Mucosa of stomach (tissue), 1 donor: ENCODE data around the gene OR52W1.

Source experiments
- H3K27me3 ChIP-seq: one replicate; pipeline ENCODE4 v1.7.0; 2013; ENCODE audit warnings: mild to moderate bottlenecking, low read length; ENCODE audit not compliant: control insufficient read depth, insufficient read depth
- H3K36me3 ChIP-seq: one replicate; pipeline ENCODE4 v1.7.0; 2013; ENCODE audit warnings: low read length; ENCODE audit not compliant: control insufficient read depth, insufficient read depth
- H3K4me1 ChIP-seq: one replicate; pipeline ENCODE4 v1.7.0; 2013; ENCODE audit warnings: mild to moderate bottlenecking, low read length; ENCODE audit not compliant: control insufficient read depth, insufficient read depth
- H3K4me3 ChIP-seq: one replicate; pipeline ENCODE4 v1.7.0; 2013; ENCODE audit warnings: low read length
- H3K9ac ChIP-seq: one replicate; pipeline ENCODE4 v1.7.0; 2013; ENCODE audit warnings: mild to moderate bottlenecking, low read length, moderate library complexity
- H3K9me3 ChIP-seq: one replicate; pipeline ENCODE4 v1.7.0; 2013; ENCODE audit warnings: mild to moderate bottlenecking, low read length, moderate library complexity; ENCODE audit not compliant: control insufficient read depth
- donor health status: Pancreatic carcinoma.

Gene OR52W1

GRCh38 chr11:6223854-6224253 lies 24.8 kb downstream of the OR52W1 start:
- Histone ChIP-seq H3K9me3 (no peaks in the 10 kb centered on the region), H3K9ac (no peak overlapping the region), H3K36me3 (peaks cover 3% of the 10 kb centered on the region), H3K27me3 (no peaks in the 10 kb centered on the region), H3K4me3 (no peak overlapping the region), H3K4me1 (peaks cover 25% of the 10 kb centered on the region)

GRCh38 chr11:6224421-6224820 lies 25.4 kb downstream of the OR52W1 start:
- Histone ChIP-seq H3K4me1 (peaks cover 21% of the 10 kb centered on the region), H3K27me3 (no peaks in the 10 kb centered on the region), H3K4me3 (no peak overlapping the region), H3K9me3 (no peaks in the 10 kb centered on the region), H3K9ac (no peak overlapping the region), H3K36me3 (no peaks in the 10 kb centered on the region)

DNA sequence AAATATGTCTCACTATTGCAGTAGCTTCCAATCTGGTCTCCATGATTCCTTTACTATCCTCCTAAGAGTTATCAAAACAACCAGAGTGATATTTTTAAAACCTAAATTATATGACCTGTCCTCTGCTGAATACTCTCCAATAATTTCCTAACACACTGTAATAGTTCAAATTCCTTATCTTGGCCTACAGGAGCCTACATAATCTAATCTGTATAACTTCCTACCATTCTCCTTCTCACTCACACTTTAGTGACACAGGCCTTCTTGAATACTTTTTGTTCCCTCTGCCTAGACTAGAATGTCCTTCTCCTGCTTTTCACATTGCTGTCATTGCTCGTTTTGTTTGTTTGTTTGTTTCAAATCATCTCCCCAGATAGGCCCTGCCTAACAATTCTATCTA lies 26.0 kb downstream of the OR52W1 start:
- Histone ChIP-seq H3K4me3 (no peak overlapping the region), H3K4me1 (peaks cover 21% of the 10 kb centered on the region), H3K9me3 (no peaks in the 10 kb centered on the region), H3K36me3 (no peaks in the 10 kb centered on the region), H3K9ac (no peak overlapping the region), H3K27me3 (no peaks in the 10 kb centered on the region)

DNA sequence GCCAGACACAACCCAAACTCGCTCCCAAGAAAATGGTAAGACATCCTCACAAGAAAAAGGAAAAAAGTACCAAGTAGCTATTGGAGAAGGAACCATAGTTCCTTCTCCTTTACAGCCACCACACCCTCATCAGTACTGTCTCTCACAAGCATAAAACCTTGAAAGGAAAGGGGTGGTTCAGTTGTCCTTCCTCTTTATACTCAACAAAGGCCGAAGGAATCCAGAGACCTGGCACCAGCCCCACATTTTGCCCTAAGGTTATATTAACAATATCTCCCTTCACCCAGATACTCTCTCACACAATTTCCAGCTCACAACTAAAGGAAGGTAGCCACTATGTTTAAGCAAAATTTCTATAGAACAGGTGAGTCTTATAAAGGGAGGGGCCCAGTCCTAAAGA lies 26.9 kb downstream of the OR52W1 start:
- Histone ChIP-seq H3K9ac (no peak overlapping the region), H3K4me1 (peaks cover 29% of the 10 kb centered on the region), H3K36me3 (no peaks in the 10 kb centered on the region), H3K4me3 (no peak overlapping the region), H3K27me3 (no peaks in the 10 kb centered on the region), H3K9me3 (no peaks in the 10 kb centered on the region)

DNA sequence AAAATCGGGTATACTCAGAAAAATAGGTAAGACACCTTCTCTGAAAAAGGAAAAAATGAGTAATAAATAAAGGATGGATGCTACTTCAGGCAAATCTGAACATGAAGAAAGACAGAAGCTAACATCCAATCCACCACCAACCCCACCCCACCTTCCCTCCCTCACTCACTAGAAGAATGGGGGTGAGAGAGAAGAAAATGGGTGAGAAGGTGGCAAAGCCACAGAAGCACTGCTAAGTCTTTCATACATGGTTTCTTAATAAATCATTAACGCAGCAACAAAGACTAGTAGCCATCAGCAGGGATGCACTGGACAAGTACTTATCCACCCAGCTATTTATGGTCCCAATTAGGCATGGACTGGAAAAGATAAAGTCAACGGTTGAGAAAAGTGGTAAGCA lies 29.5 kb downstream of the OR52W1 start:
- Histone ChIP-seq H3K4me1 (peaks cover 36% of the 10 kb centered on the region), H3K36me3 (no peaks in the 10 kb centered on the region), H3K9me3 (no peaks in the 10 kb centered on the region), H3K4me3 (no peak overlapping the region), H3K9ac (no peak overlapping the region), H3K27me3 (no peaks in the 10 kb centered on the region)

GRCh38 chr11:6229911-6230310 lies 30.9 kb downstream of the OR52W1 start:
- Histone ChIP-seq H3K9ac (peak overlapping the region; percentile 60), H3K9me3 (no peaks in the 10 kb centered on the region), H3K27me3 (no peaks in the 10 kb centered on the region), H3K36me3 (no peaks in the 10 kb centered on the region), H3K4me1 (peaks cover 41% of the 10 kb centered on the region), H3K4me3 (peak overlapping the region; percentile 43)

- no peaks in the 10 kb centered on the region for H3K27me3 ChIP-seq
These were observed 33.9 kb downstream of the OR52W1 start for GRCh38 chr11:6232899-6233298.

GRCh38 chr11:6233984-6234386 lies 35.0 kb downstream of the OR52W1 start:
- Histone ChIP-seq H3K36me3 (no peaks in the 10 kb centered on the region), H3K27me3 (no peaks in the 10 kb centered on the region), H3K9ac (peak overlapping the region; percentile 97), H3K4me1 (peaks cover 27% of the 10 kb centered on the region), H3K4me3 (peak overlapping the region; percentile 81), H3K9me3 (no peaks in the 10 kb centered on the region)

More at GRCh38 chr11:6232899-6233298, 33.9 kb downstream of the OR52W1 start:
- no peak overlapping the region for H3K9ac ChIP-seq
- no peaks in the 10 kb centered on the region for H3K9me3 ChIP-seq
- H3K4me3 ChIP-seq, result no peak overlapping the region
- no peaks in the 10 kb centered on the region for H3K36me3 ChIP-seq
- H3K4me1 ChIP-seq, result peaks cover 27% of the 10 kb centered on the region

DNA sequence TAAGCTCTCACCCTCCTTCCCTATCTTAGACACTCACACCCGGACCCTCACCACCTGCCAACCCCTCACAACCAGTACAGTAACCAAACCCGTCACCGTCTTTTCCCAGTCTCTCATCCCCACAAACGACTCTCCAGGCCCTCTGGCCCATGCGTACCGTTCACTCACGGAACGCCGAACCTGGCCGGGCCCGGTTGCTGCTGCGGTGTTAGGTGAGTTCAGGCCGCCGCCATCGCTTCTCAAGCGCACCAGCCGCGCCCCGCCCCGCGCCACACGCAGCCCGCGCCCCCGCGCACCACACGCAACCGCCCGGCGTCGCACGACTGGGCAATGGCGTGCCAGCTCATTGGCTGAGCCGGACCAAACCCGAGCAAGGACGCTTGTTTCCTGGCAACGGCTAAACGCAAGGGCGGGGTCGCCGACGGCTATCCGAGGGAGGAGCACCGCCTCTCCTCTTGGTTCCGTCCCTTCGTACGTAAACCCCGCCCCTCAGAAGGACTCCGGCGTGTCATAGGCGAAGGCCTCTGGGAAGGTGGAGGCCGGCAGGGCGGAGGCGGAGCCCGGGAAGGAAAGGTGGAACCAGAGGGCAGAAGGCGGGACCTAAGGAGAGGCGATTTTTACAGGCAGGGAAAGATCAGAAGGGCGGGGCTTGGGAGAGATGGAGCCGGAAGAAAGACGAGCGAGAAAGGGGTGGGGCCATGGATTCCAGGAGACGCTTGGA lies 35.5 kb downstream of the OR52W1 start, which contains the start of gene FHIP1B:
FHIP1B (minus strand) TSS at position 250 of the 721 bp plus-strand sequence. CDS start 10,120 bp downstream, outside the sequence.
- H3K4me3 ChIP-seq, result peak within 1 kb of the TSS; percentile 81
- H3K9me3 ChIP-seq, result no peaks in the 10 kb centered on the region
- H3K4me1 ChIP-seq, result peaks cover 25% of the 10 kb centered on the region
- no peaks in the 10 kb centered on the region for H3K27me3 ChIP-seq
- H3K36me3 ChIP-seq, result no peaks in the 10 kb centered on the region
- H3K9ac ChIP-seq, result peak within 1 kb of the TSS; percentile 97

DNA sequence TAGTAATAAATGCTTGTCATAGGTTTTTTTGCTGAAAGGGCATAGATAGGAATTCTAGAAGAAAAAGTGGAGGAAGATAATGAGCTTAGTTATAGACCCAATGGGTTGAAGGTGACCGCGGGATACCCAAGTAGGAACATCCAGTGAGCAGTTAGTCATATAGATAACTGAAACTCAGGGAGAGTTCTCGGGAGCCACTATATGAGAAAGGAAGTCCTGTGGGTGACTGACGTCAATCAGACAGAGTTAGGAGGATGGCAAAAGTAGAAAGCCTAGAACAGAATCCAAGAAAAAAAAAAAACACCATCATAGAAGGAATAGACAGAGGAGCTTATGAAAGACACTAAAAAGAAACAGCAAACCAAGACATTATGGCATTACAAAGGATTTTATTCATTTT lies 38.2 kb downstream of the OR52W1 start:
- H3K4me3 ChIP-seq, result no peak overlapping the region
- H3K36me3 ChIP-seq, result no peaks in the 10 kb centered on the region
- H3K9ac ChIP-seq, result no peak overlapping the region
- peaks cover 11% of the 10 kb centered on the region for H3K4me1 ChIP-seq
- no peaks in the 10 kb centered on the region for H3K27me3 ChIP-seq
- H3K9me3 ChIP-seq, result no peaks in the 10 kb centered on the region

GRCh38 chr11:6237761-6238302 lies 38.8 kb downstream of the OR52W1 start:
- Histone ChIP-seq H3K9ac (no peak overlapping the region), H3K9me3 (no peaks in the 10 kb centered on the region), H3K4me3 (no peak overlapping the region), H3K27me3 (no peaks in the 10 kb centered on the region), H3K4me1 (peaks cover 11% of the 10 kb centered on the region), H3K36me3 (no peaks in the 10 kb centered on the region)

- Histone ChIP-seq H3K4me3 (no peak within 1 kb of the TSS), H3K27me3 (no peaks in the 10 kb centered on the region), H3K9me3 (no peaks in the 10 kb centered on the region), H3K9ac (no peak within 1 kb of the TSS), H3K36me3 (no peaks in the 10 kb centered on the region), H3K4me1 (peaks cover 1% of the 10 kb centered on the region)
These were observed 39.9 kb downstream of the OR52W1 start, which contains the start of gene CNGA4 for GRCh38 chr11:6238902-6239301. Gene CNGA4 (plus strand): TSS chr11:6239089. CDS start chr11:6239207, 118 bp downstream.
